Esophagus muscularis mucosa (tissue), 4 donors: ENCODE results near the gene SGIP1. TPM values are rescaled to one million over a fixed set of nuclear protein-coding genes. Genes with fewer than 3 reads are reported as not detected.
"Not testable (repeated sequence)": the region's sequence is repeated elsewhere in the genome, so short reads cannot be mapped to it uniquely, and the experiment has no call there.

Experiments
- DNase-seq: peaks from one replicate; pipeline ENCODE4 v3.0.0-alpha.2; 2017; ENCODE audit errors: extremely low spot score
- H3K27ac ChIP-seq, 4 donors: fragments of 200-600 bp; sonication (generic); replicated peaks in 1 of 4; 1 replicate in 3 of 4; 2 replicates in 1 of 4; pipeline ENCODE4 v1.5.1; 2016 to 2019; ENCODE audit warnings: mild to moderate bottlenecking in 1 of 4
- H3K27me3 ChIP-seq, 4 donors: fragments of 200-600 bp; sonication (generic); one replicate each; pipeline versions ENCODE4 v1.5.1 to v1.6.0; 2016 to 2019
- H3K36me3 ChIP-seq, 4 donors: fragments of 200-600 bp; sonication (generic); one replicate each; pipeline ENCODE4 v1.5.1; 2016 to 2019
- H3K4me1 ChIP-seq, 4 donors: fragments of 200-600 bp; sonication (generic); one replicate each; pipeline ENCODE4 v1.5.1; 2016 to 2019
- H3K4me3 ChIP-seq, 4 donors: fragments of 200-600 bp; sonication (generic); 1 replicate in 2 of 4; 2 replicates in 2 of 4; pipeline ENCODE4 v1.5.1; 2016 to 2019; ENCODE audit warnings: mild to moderate bottlenecking in 4 of 4, moderate library complexity in 1 of 4
- H3K9me3 ChIP-seq, 4 donors: fragments of 200-600 bp; sonication (generic); 1 replicate in 3 of 4; 2 replicates in 1 of 4; pipeline ENCODE4 v1.5.1; 2016 to 2019
- CTCF ChIP-seq, 3 experiments: fragments of 200-600 bp in 2 of 3; fragments of 450-650 bp in 1 of 3; sonication (generic) in 2 of 3; IDR thresholded peaks; one replicate each; pipeline ENCODE4 v1.5.1; 2017 to 2019; ENCODE audit warnings: antibody characterized with exemption in 3 of 3, mild to moderate bottlenecking in 2 of 3, moderate library complexity in 1 of 3
- EP300 ChIP-seq: sonication (generic); formaldehyde crosslinking; IDR thresholded peaks from one replicate; pipeline ENCODE4 v1.6.1; 2017; ENCODE audit warnings: antibody characterized with exemption
- POLR2A ChIP-seq: fragments of 450-650 bp; IDR thresholded peaks from one replicate; pipeline ENCODE4 v1.6.1; 2017; ENCODE audit warnings: antibody characterized with exemption, moderate library complexity, mild to moderate bottlenecking, low read depth
- POLR2AphosphoS5 ChIP-seq, 2 donors: sonication (generic); formaldehyde crosslinking; IDR thresholded peaks; one replicate each; pipeline ENCODE4 v1.6.1; 2017; ENCODE audit warnings: antibody characterized with exemption in 2 of 2
- WGBS: methylation state at CpG from one replicate; pipeline ENCODE4 v1.1.5; 2018; 5-methylcytosine and 5-hydroxymethylcytosine counted together
- intact Hi-C: fragments of 100-400 bp; cut with DNase I; formaldehyde crosslinking; loops from one replicate; pipeline ENCODE4 v1.15.1; 2023
- total RNA-seq, 4 donors: library from RNA; depleted of rRNA; stranded (reverse); fragments of >200 nt; gene quantifications; one replicate each; pipeline versions ENCODE4 v1.1.0 to v1.2.1, GENCODE V29; 2016

Gene SGIP1
- total RNA-seq, 4 donors from 2014 or later, result 9.1 to 16.2 (median 11.8) TPM

GRCh38 chr1:66733348-66734017 is 199.5 kb downstream of the SGIP1 start:
- no peak for DNase-seq

GRCh38 chr1:66734531-66734930 is 200.6 kb downstream of the SGIP1 start:
- H3K36me3 ChIP-seq, H3K4me3 ChIP-seq, H3K4me1 ChIP-seq, H3K27ac ChIP-seq, intact Hi-C loops, H3K27me3 ChIP-seq, DNase-seq, H3K9me3 ChIP-seq: not testable (repeated sequence)
- 75% methylated on average over 6 of the region's 6 CpGs for WGBS

More at GRCh38 chr1:66733348-66734017, 199.5 kb downstream of the SGIP1 start:
- intact Hi-C loops, result no loop called here
- H3K4me3 ChIP-seq, result no peak overlapping the region
- 71% methylated on average over 7 of the region's 7 CpGs for WGBS
- no peaks in the 10 kb centered on the region for H3K9me3 ChIP-seq
- H3K27ac ChIP-seq, result no peak overlapping the region
- H3K27me3 ChIP-seq, result no peaks in the 10 kb centered on the region
- TF ChIP-seq CTCF (IDR thresholded peaks at IDR 0.05) (no peak), POLR2A (no peak), POLR2AphosphoS5 (IDR thresholded peaks at IDR 0.05) (no peak), EP300 (no peak)
- no peaks in the 10 kb centered on the region for H3K4me1 ChIP-seq
- no peaks in the 10 kb centered on the region for H3K36me3 ChIP-seq

- no peaks in the 10 kb centered on the region for H3K9me3 ChIP-seq
- peaks cover 0 to 3% (median 0%) of the 10 kb centered on the region in 4 donors for H3K36me3 ChIP-seq
- TF ChIP-seq POLR2AphosphoS5 (IDR thresholded peaks at IDR 0.05), result no peak
- TF ChIP-seq EP300, result no peak
- no peak for TF ChIP-seq CTCF (IDR thresholded peaks at IDR 0.05)
- TF ChIP-seq POLR2A, result no peak
- H3K27me3 ChIP-seq, result no peaks in the 10 kb centered on the region
- WGBS, result 87% methylated on average over 2 of the region's 2 CpGs
- H3K4me3 ChIP-seq, result no peak overlapping the region
- DNase-seq, result no peak
- intact Hi-C loops, result no loop called here
- no peaks in the 10 kb centered on the region for H3K4me1 ChIP-seq
- H3K27ac ChIP-seq, result no peak overlapping the region
Observed at GRCh38 chr1:66737836-66738235, 203.9 kb downstream of the SGIP1 start.

- Histone ChIP-seq H3K36me3 (peaks cover 0 to 3% (median 0%) of the 10 kb centered on the region in 4 donors), H3K9me3 (no peaks in the 10 kb centered on the region), H3K27ac (no peak overlapping the region), H3K4me3 (no peak overlapping the region), H3K4me1 (no peaks in the 10 kb centered on the region), H3K27me3 (no peaks in the 10 kb centered on the region)
- TF ChIP-seq CTCF (IDR thresholded peaks at IDR 0.05), result no peak
- no peak for TF ChIP-seq EP300
- TF ChIP-seq POLR2A, result no peak
- TF ChIP-seq POLR2AphosphoS5 (IDR thresholded peaks at IDR 0.05), result no peak
- DNase-seq, result no peak
- intact Hi-C loops, result no loop called here
- WGBS, result 72% methylated on average over 9 of the region's 9 CpGs
Observed at GRCh38 chr1:66739401-66740157, 205.6 kb downstream of the SGIP1 start.

GRCh38 chr1:66745451-66745850 is 211.5 kb downstream of the SGIP1 start:
- TF ChIP-seq POLR2AphosphoS5 (IDR thresholded peaks at IDR 0.05), result no peak
- TF ChIP-seq CTCF (IDR thresholded peaks at IDR 0.05), result no peak
- TF ChIP-seq EP300, result no peak
- Histone ChIP-seq H3K4me1 (no peaks in the 10 kb centered on the region), H3K27ac (no peak overlapping the region), H3K4me3 (no peak overlapping the region), H3K9me3 (no peaks in the 10 kb centered on the region), H3K27me3 (no peaks in the 10 kb centered on the region), H3K36me3 (no peaks in the 10 kb centered on the region)
- no peak for DNase-seq
- intact Hi-C loops, result no loop called here
- 73% methylated on average over 2 of the region's 2 CpGs for WGBS
